Lower lobe of right lung (tissue), 2 donors: ENCODE measurements around the gene PARVG. TPM values are rescaled to one million over a fixed set of nuclear protein-coding genes. Genes with fewer than 3 reads are reported as not detected.

Experiments
- ATAC-seq, 2 donors: fragments of 200-7000 bp; cut with Tn5 transposase; one replicate each; pipeline ENCODE4 v1.9.1; 2020 to 2022; ENCODE audit warnings: mild to moderate bottlenecking in 2 of 2, moderate library complexity in 2 of 2
- DNase-seq: peaks from one replicate; pipeline ENCODE4 v3.0.0-alpha.2; 2020
- H3K27ac ChIP-seq: fragments of 200-600 bp; one replicate; pipeline ENCODE4 v1.8.0; 2022
- H3K27me3 ChIP-seq: fragments of 200-600 bp; one replicate; pipeline ENCODE4 v1.8.0; 2022; ENCODE audit warnings: low read depth
- H3K36me3 ChIP-seq: fragments of 200-600 bp; one replicate; pipeline ENCODE4 v1.8.0; 2022; ENCODE audit warnings: mild to moderate bottlenecking
- H3K4me1 ChIP-seq: fragments of 200-600 bp; one replicate; pipeline ENCODE4 v1.8.0; 2022
- H3K4me3 ChIP-seq: fragments of 200-600 bp; one replicate; pipeline ENCODE4 v1.8.0; 2022; ENCODE audit warnings: mild to moderate bottlenecking
- H3K9me3 ChIP-seq: fragments of 200-600 bp; one replicate; pipeline ENCODE4 v1.8.0; 2022
- intact Hi-C: fragments of 100-400 bp; cut with DNase I; formaldehyde crosslinking; loops from one replicate; pipeline ENCODE4 v1.11.0; 2022
- total RNA-seq: library from RNA; stranded (reverse); fragmentation: NEBNext Ultra II Directional; extraction: Animal tissue kit (Norgen Biotek cat#: 25700); gene quantifications from one replicate; pipeline ENCODE4 v1.2.1, GENCODE V29; 2021
- TF ChIP-seq, protein P1 (sequence below): fragments of 200-600 bp; IDR thresholded peaks from one replicate; pipeline ENCODE4 v1.8.0; 2022; ENCODE audit warnings: antibody characterized with exemption, mild to moderate bottlenecking
- donor health status: DM: no; HTN: yes; CAD: no; lungs with severe emphysema.

The PARVG gene
- total RNA-seq, 1 donor from 2014 or later: 96.2 TPM

GRCh38 chr22:44179989-44180705 is 578 bp upstream of the PARVG start:
- Histone ChIP-seq H3K27me3 (peaks cover 15% of the 10 kb centered on the region), H3K9me3 (no peaks in the 10 kb centered on the region), H3K27ac (no peak overlapping the region), H3K4me1 (peaks cover 4% of the 10 kb centered on the region), H3K36me3 (no peaks in the 10 kb centered on the region), H3K4me3 (no peak overlapping the region)
- peak in 1 of 2 donors; percentile 22 for ATAC-seq
- TF ChIP-seq, protein P1, sequence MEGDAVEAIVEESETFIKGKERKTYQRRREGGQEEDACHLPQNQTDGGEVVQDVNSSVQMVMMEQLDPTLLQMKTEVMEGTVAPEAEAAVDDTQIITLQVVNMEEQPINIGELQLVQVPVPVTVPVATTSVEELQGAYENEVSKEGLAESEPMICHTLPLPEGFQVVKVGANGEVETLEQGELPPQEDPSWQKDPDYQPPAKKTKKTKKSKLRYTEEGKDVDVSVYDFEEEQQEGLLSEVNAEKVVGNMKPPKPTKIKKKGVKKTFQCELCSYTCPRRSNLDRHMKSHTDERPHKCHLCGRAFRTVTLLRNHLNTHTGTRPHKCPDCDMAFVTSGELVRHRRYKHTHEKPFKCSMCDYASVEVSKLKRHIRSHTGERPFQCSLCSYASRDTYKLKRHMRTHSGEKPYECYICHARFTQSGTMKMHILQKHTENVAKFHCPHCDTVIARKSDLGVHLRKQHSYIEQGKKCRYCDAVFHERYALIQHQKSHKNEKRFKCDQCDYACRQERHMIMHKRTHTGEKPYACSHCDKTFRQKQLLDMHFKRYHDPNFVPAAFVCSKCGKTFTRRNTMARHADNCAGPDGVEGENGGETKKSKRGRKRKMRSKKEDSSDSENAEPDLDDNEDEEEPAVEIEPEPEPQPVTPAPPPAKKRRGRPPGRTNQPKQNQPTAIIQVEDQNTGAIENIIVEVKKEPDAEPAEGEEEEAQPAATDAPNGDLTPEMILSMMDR: no peak
- intact Hi-C loops: no loop called here
- no peak for DNase-seq

GRCh38 chr22:44181033-44181911 is 547 bp downstream of the PARVG start:
- Histone ChIP-seq H3K27me3 (peaks cover 15% of the 10 kb centered on the region), H3K4me3 (peak overlapping the region; percentile 54), H3K36me3 (peaks cover 4% of the 10 kb centered on the region), H3K4me1 (peaks cover 4% of the 10 kb centered on the region), H3K27ac (peak overlapping the region; percentile 86), H3K9me3 (no peaks in the 10 kb centered on the region)
- TF ChIP-seq, protein P1: no peak
- intact Hi-C loops: no loop called here
- ATAC-seq (peak; percentile 71 to 72), DNase-seq (peak; percentile 79)

GRCh38 chr22:44181912-44182587 is 1.3 kb downstream of the PARVG start:
- peak overlapping the region; percentile 86 for H3K27ac ChIP-seq
- H3K36me3 ChIP-seq: peaks cover 4% of the 10 kb centered on the region
- peak; percentile 31 to 43 for ATAC-seq
- DNase-seq: no peak
- TF ChIP-seq, protein P1: no peak
- H3K27me3 ChIP-seq: peaks cover 15% of the 10 kb centered on the region
- H3K4me3 ChIP-seq: peak overlapping the region; percentile 54
- peaks cover 4% of the 10 kb centered on the region for H3K4me1 ChIP-seq
- intact Hi-C loops: no loop called here
- no peaks in the 10 kb centered on the region for H3K9me3 ChIP-seq

- intact Hi-C loops: no loop called here
- DNase-seq (peak; percentile 88), ATAC-seq (peak; percentile 79 to 88)
- H3K27me3 ChIP-seq: peaks cover 18% of the 10 kb centered on the region
- H3K9me3 ChIP-seq: no peaks in the 10 kb centered on the region
- H3K4me3 ChIP-seq: peak overlapping the region; percentile 54
- TF ChIP-seq, protein P1: no peak
- H3K27ac ChIP-seq: peak overlapping the region; percentile 86
- peaks cover 4% of the 10 kb centered on the region for H3K4me1 ChIP-seq
- H3K36me3 ChIP-seq: peaks cover 4% of the 10 kb centered on the region
Observed at GRCh38 chr22:44182588-44183286, 2.0 kb downstream of the PARVG start.

GRCh38 chr22:44183287-44183588 is 2.5 kb downstream of the PARVG start:
- DNase-seq (no peak), ATAC-seq (no peak)
- peaks cover 4% of the 10 kb centered on the region for H3K4me1 ChIP-seq
- H3K27me3 ChIP-seq: peaks cover 20% of the 10 kb centered on the region
- peak overlapping the region; percentile 65 for H3K27ac ChIP-seq
- H3K36me3 ChIP-seq: peaks cover 4% of the 10 kb centered on the region
- intact Hi-C loops: no loop called here
- TF ChIP-seq, protein P1: no peak
- no peaks in the 10 kb centered on the region for H3K9me3 ChIP-seq
- peak overlapping the region; percentile 54 for H3K4me3 ChIP-seq
